Adipocyte (in vitro differentiated cells): Measurements from ENCODE around the gene RGS14.
"Not testable (repeated sequence)": the region's sequence is repeated elsewhere in the genome, so short reads cannot be mapped to it uniquely, and the experiment has no call there.

Experiments
- DNase-seq: peaks from one replicate; pipeline ENCODE4 v3.0.0-alpha.2; 2015; ENCODE audit warnings: low read depth
- H3K27me3 ChIP-seq: replicated peaks from 2 replicates; pipeline ENCODE4 v1.7.0; 2013; ENCODE audit warnings: mild to moderate bottlenecking, low read length, moderate library complexity; ENCODE audit not compliant: control insufficient read depth, insufficient read depth
- H3K36me3 ChIP-seq: 2 replicates; pipeline ENCODE4 v1.7.0; 2013; ENCODE audit warnings: low read length, mild to moderate bottlenecking, moderate library complexity; ENCODE audit not compliant: control insufficient read depth, insufficient read depth, severe bottlenecking
- H3K4me1 ChIP-seq: 2 replicates; pipeline ENCODE4 v1.7.0; 2013; ENCODE audit warnings: mild to moderate bottlenecking, low read length, moderate library complexity; ENCODE audit not compliant: control insufficient read depth, insufficient read depth
- H3K4me3 ChIP-seq: 2 replicates; pipeline ENCODE4 v1.7.0; 2013; ENCODE audit warnings: mild to moderate bottlenecking, low read length, moderate library complexity
- H3K9ac ChIP-seq: 2 replicates; pipeline ENCODE4 v1.7.0; 2013; ENCODE audit warnings: mild to moderate bottlenecking, low read length, moderate library complexity
- H3K9me3 ChIP-seq: 2 replicates; pipeline ENCODE4 v1.7.0; 2013; ENCODE audit warnings: mild to moderate bottlenecking, low read length, moderate library complexity; ENCODE audit not compliant: control insufficient read depth

RGS14 gene

GRCh38 chr5:177368869-177369644 lies 11.3 kb downstream of the RGS14 start:
- Histone ChIP-seq H3K36me3 (no peaks in the 10 kb centered on the region), H3K9ac (no peak overlapping the region), H3K4me3 (no peak overlapping the region), H3K4me1 (peaks cover 17% of the 10 kb centered on the region), H3K9me3 (no peaks in the 10 kb centered on the region), H3K27me3 (peaks cover 9% of the 10 kb centered on the region)
- DNase-seq: peak; percentile 41

- no peak overlapping the region for H3K9ac ChIP-seq
- DNase-seq: no peak
- no peaks in the 10 kb centered on the region for H3K9me3 ChIP-seq
- H3K4me3 ChIP-seq: no peak overlapping the region
- H3K27me3 ChIP-seq: peaks cover 9% of the 10 kb centered on the region
- H3K36me3 ChIP-seq: no peaks in the 10 kb centered on the region
- H3K4me1 ChIP-seq: peaks cover 17% of the 10 kb centered on the region
Observed at GRCh38 chr5:177369645-177370440, 12.1 kb downstream of the RGS14 start.

- peak; percentile 86 for DNase-seq
- no peak overlapping the region for H3K9ac ChIP-seq
- H3K27me3 ChIP-seq: peaks cover 9% of the 10 kb centered on the region
- peaks cover 17% of the 10 kb centered on the region for H3K4me1 ChIP-seq
- no peaks in the 10 kb centered on the region for H3K36me3 ChIP-seq
- H3K4me3 ChIP-seq: peak overlapping the region; percentile 83
- H3K9me3 ChIP-seq: no peaks in the 10 kb centered on the region
Observed at GRCh38 chr5:177370488-177371119, 12.9 kb downstream of the RGS14 start.

GRCh38 chr5:177371120-177372033 lies 13.7 kb downstream of the RGS14 start:
- Histone ChIP-seq H3K4me3 (peak overlapping the region; percentile 83), H3K36me3 (no peaks in the 10 kb centered on the region), H3K4me1 (peaks cover 14% of the 10 kb centered on the region), H3K9me3 (no peaks in the 10 kb centered on the region), H3K9ac (peak overlapping the region; percentile 87), H3K27me3 (peaks cover 9% of the 10 kb centered on the region)
- no peak for DNase-seq

- no peak for DNase-seq
- Histone ChIP-seq H3K9ac (no peak overlapping the region), H3K4me1 (peaks cover 7% of the 10 kb centered on the region), H3K36me3 (no peaks in the 10 kb centered on the region), H3K9me3 (no peaks in the 10 kb centered on the region), H3K4me3 (no peak overlapping the region), H3K27me3 (peaks cover 9% of the 10 kb centered on the region)
Observed at GRCh38 chr5:177372034-177372896, 14.5 kb downstream of the RGS14 start.

- H3K9me3 ChIP-seq: no peaks in the 10 kb centered on the region
- no peak overlapping the region for H3K4me3 ChIP-seq
- peaks cover 8% of the 10 kb centered on the region for H3K27me3 ChIP-seq
- no peak for DNase-seq
- H3K4me1 ChIP-seq: peaks cover 3% of the 10 kb centered on the region
- H3K36me3 ChIP-seq: no peaks in the 10 kb centered on the region
- H3K9ac ChIP-seq: no peak overlapping the region
Observed at GRCh38 chr5:177372910-177373309, 15.2 kb downstream of the RGS14 start.

GRCh38 chr5:177373806-177374205 lies 16.1 kb downstream of the RGS14 start:
- Histone ChIP-seq H3K27me3 (no peaks in the 10 kb centered on the region), H3K4me3 (no peak overlapping the region), H3K9me3 (no peaks in the 10 kb centered on the region), H3K4me1 (peaks cover 3% of the 10 kb centered on the region), H3K36me3 (no peaks in the 10 kb centered on the region), H3K9ac (no peak overlapping the region)
- no peak for DNase-seq

GRCh38 chr5:177374211-177374610 lies 16.5 kb downstream of the RGS14 start:
- no peak for DNase-seq
- Histone ChIP-seq H3K9ac (no peak overlapping the region), H3K9me3 (no peaks in the 10 kb centered on the region), H3K27me3 (no peaks in the 10 kb centered on the region), H3K36me3 (no peaks in the 10 kb centered on the region), H3K4me1 (peaks cover 3% of the 10 kb centered on the region), H3K4me3 (no peak overlapping the region)

GRCh38 chr5:177375516-177375915 lies 17.8 kb downstream of the RGS14 start:
- H3K9ac ChIP-seq, DNase-seq, H3K36me3 ChIP-seq, H3K27me3 ChIP-seq, H3K4me1 ChIP-seq, H3K4me3 ChIP-seq, H3K9me3 ChIP-seq: not testable (repeated sequence)

GRCh38 chr5:177376107-177376506 lies 18.4 kb downstream of the RGS14 start:
- H3K4me1 ChIP-seq: peaks cover 3% of the 10 kb centered on the region
- H3K9ac ChIP-seq: no peak overlapping the region
- peaks cover 3% of the 10 kb centered on the region for H3K27me3 ChIP-seq
- no peaks in the 10 kb centered on the region for H3K9me3 ChIP-seq
- no peaks in the 10 kb centered on the region for H3K36me3 ChIP-seq
- H3K4me3 ChIP-seq: no peak overlapping the region
- DNase-seq: no peak
